ENCODE data around the gene PADI1. TPM values are rescaled to one million over a fixed set of nuclear protein-coding genes. Genes with fewer than 3 reads are reported as not detected.
A peak's percentile ranks its signal among the peaks of the same experiment; 100 is the strongest.

Gene PADI1
- total and polyA plus RNA-seq, 8 donors = 0.37 to 98.2 TPM; not detected in 6

- Histone ChIP-seq H3K36me3 (no peaks in the 10 kb centered on the region), H3K9me3 (no peaks in the 10 kb centered on the region), H3K27ac (no peak overlapping the region), H3K4me1 (peaks cover 0 to 4% (median 3%) of the 10 kb centered on the region in 4 donors), H3K4me3 (no peak overlapping the region), H3K27me3 (peaks cover 0 to 22% (median 3%) of the 10 kb centered on the region in 3 donors)
- peak; percentile 42 to 70 for DNase-seq
- intact Hi-C loops (cut with DNase I; ENCODE audit: low total_unique reads) = no loop called here
- TF ChIP-seq EP300 (IDR thresholded peaks at IDR 0.05) (no peak), POLR2AphosphoS5 (IDR thresholded peaks at IDR 0.05) (no peak), CTCF (IDR thresholded peaks at IDR 0.05) (no peak), POLR2A (IDR thresholded peaks at IDR 0.05) (no peak)
- 44 to 59% (median 47%) methylated on average over 4 of the region's 4 CpGs for WGBS, 5 donors
Observed at GRCh38 chr1:17207046-17207445, 2.1 kb downstream of the PADI1 start.

- no peaks in the 10 kb centered on the region for H3K36me3 ChIP-seq
- peaks cover 0 to 26% (median 3%) of the 10 kb centered on the region in 3 donors for H3K27me3 ChIP-seq
- no peak overlapping the region for H3K27ac ChIP-seq
- WGBS, 5 donors = 53 to 77% (median 68%) methylated on average over 5 of the region's 5 CpGs
- H3K4me3 ChIP-seq = no peak overlapping the region
- intact Hi-C loops (cut with DNase I; ENCODE audit: low total_unique reads) = no loop called here
- peaks cover 2 to 9% (median 8%) of the 10 kb centered on the region in 4 donors for H3K4me1 ChIP-seq
- TF ChIP-seq CTCF (IDR thresholded peaks at IDR 0.05) (no peak), EP300 (IDR thresholded peaks at IDR 0.05) (no peak), POLR2AphosphoS5 (IDR thresholded peaks at IDR 0.05) (no peak), POLR2A (IDR thresholded peaks at IDR 0.05) (no peak)
- no peaks in the 10 kb centered on the region for H3K9me3 ChIP-seq
- DNase-seq = no peak
Observed at GRCh38 chr1:17207540-17207939, 2.6 kb downstream of the PADI1 start.

- peak in 1 of 2 donors; percentile 44 for DNase-seq
Observed at GRCh38 chr1:17207966-17208418, 3.1 kb downstream of the PADI1 start.

GRCh38 chr1:17208546-17208945 is 3.6 kb downstream of the PADI1 start:
- intact Hi-C loops (cut with DNase I; ENCODE audit: low total_unique reads) = no loop called here
- 68 to 88% (median 84%) methylated on average over 2 to 3 of the region's 3 CpGs for WGBS, 5 donors

More at GRCh38 chr1:17207966-17208418, 3.1 kb downstream of the PADI1 start:
- Histone ChIP-seq H3K4me3 (no peak overlapping the region), H3K9me3 (no peaks in the 10 kb centered on the region), H3K36me3 (no peaks in the 10 kb centered on the region), H3K27ac (no peak overlapping the region), H3K27me3 (peaks cover 0 to 31% (median 3%) of the 10 kb centered on the region in 3 donors), H3K4me1 (peaks cover 5 to 14% (median 11%) of the 10 kb centered on the region in 4 donors)
- intact Hi-C loops (cut with DNase I; ENCODE audit: low total_unique reads) = no loop called here
- TF ChIP-seq POLR2A (IDR thresholded peaks at IDR 0.05) = no peak
- 34 to 85% (median 53%) methylated on average over 2 of the region's 2 CpGs for WGBS, 5 donors

More at GRCh38 chr1:17208546-17208945, 3.6 kb downstream of the PADI1 start:
- TF ChIP-seq POLR2AphosphoS5 (IDR thresholded peaks at IDR 0.05) (no peak), CTCF (IDR thresholded peaks at IDR 0.05) (no peak), POLR2A (IDR thresholded peaks at IDR 0.05) (no peak), EP300 (IDR thresholded peaks at IDR 0.05) (no peak)
- no peaks in the 10 kb centered on the region for H3K36me3 ChIP-seq
- DNase-seq = no peak
- no peak overlapping the region for H3K27ac ChIP-seq
- no peak overlapping the region for H3K4me3 ChIP-seq
- H3K4me1 ChIP-seq = peaks cover 5 to 19% (median 13%) of the 10 kb centered on the region in 4 donors
- H3K27me3 ChIP-seq = peaks cover 0 to 36% (median 5%) of the 10 kb centered on the region in 3 donors
- no peaks in the 10 kb centered on the region for H3K9me3 ChIP-seq
